HCT116 (cell line): ENCODE measurements around the gene SND1.

Source experiments
- EZH2phosphoT487 ChIP-seq: fragments of 200-600 bp; IDR thresholded peaks from 2 replicates; pipeline ENCODE4 v1.6.1; 2018; ENCODE audit warnings: antibody characterized with exemption, borderline replicate concordance
- ZFX ChIP-seq: fragments of 450-650 bp; IDR thresholded peaks from 2 replicates; pipeline ENCODE4 v1.6.1; 2017
- TF ChIP-seq, protein P1 (sequence below), 3 experiments: fragments of 200-600 bp in 1 of 3; sonication (generic) in 1 of 3; IDR thresholded peaks in 2 of 3; conservative IDR thresholded peaks in 1 of 3; 2 replicates each; pipeline ENCODE4 v1.5.1; 2012 to 2017; ENCODE audit warnings: low read depth in 2 of 3, low read length in 2 of 3, antibody characterized with exemption in 1 of 3, borderline replicate concordance in 1 of 3, control low read depth in 1 of 3, mild to moderate bottlenecking in 1 of 3, mixed read lengths in 1 of 3, mixed run types in 1 of 3, moderate library complexity in 1 of 3; ENCODE audit not compliant: insufficient read depth in 1 of 3
- TF ChIP-seq, protein P2 (sequence below): IDR thresholded peaks from 2 replicates; pipeline ENCODE4 v1.6.1; 2012; ENCODE audit warnings: low read depth
- TF ChIP-seq, protein P3 (sequence below): IDR thresholded peaks from 2 replicates; pipeline ENCODE4 v1.6.1; 2012

DNA sequence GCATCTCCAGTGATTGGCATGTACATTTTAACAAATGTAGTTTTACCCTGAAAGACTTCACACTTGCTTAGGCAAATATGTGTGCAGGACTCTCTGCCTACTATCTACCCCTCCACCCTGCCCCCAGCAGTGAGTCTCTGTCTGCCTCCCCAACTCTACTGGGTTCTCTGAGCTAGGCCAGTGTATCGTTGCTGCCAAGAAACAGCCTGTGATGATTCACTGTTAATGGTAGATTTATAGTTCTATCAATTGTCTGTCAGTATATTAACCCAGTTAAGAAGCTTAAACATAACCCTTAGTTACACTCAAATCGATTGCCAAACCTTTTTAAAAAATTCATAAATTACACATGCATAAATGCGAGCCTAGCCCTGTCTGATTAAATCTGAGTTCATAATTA is 137.0 kb downstream of the SND1 start:
- TF ChIP-seq, protein P1, sequence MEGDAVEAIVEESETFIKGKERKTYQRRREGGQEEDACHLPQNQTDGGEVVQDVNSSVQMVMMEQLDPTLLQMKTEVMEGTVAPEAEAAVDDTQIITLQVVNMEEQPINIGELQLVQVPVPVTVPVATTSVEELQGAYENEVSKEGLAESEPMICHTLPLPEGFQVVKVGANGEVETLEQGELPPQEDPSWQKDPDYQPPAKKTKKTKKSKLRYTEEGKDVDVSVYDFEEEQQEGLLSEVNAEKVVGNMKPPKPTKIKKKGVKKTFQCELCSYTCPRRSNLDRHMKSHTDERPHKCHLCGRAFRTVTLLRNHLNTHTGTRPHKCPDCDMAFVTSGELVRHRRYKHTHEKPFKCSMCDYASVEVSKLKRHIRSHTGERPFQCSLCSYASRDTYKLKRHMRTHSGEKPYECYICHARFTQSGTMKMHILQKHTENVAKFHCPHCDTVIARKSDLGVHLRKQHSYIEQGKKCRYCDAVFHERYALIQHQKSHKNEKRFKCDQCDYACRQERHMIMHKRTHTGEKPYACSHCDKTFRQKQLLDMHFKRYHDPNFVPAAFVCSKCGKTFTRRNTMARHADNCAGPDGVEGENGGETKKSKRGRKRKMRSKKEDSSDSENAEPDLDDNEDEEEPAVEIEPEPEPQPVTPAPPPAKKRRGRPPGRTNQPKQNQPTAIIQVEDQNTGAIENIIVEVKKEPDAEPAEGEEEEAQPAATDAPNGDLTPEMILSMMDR (IDR thresholded peaks at IDR 0.05 in 2 of 3, conservative IDR thresholded peaks at IDR 0.05 in 1 of 3; ENCODE audit: borderline replicate concordance in 1 of 3, insufficient read depth in 1 of 3, low read depth in 2 of 3, low read length in 2 of 3) = no peak
- TF ChIP-seq, protein P2, sequence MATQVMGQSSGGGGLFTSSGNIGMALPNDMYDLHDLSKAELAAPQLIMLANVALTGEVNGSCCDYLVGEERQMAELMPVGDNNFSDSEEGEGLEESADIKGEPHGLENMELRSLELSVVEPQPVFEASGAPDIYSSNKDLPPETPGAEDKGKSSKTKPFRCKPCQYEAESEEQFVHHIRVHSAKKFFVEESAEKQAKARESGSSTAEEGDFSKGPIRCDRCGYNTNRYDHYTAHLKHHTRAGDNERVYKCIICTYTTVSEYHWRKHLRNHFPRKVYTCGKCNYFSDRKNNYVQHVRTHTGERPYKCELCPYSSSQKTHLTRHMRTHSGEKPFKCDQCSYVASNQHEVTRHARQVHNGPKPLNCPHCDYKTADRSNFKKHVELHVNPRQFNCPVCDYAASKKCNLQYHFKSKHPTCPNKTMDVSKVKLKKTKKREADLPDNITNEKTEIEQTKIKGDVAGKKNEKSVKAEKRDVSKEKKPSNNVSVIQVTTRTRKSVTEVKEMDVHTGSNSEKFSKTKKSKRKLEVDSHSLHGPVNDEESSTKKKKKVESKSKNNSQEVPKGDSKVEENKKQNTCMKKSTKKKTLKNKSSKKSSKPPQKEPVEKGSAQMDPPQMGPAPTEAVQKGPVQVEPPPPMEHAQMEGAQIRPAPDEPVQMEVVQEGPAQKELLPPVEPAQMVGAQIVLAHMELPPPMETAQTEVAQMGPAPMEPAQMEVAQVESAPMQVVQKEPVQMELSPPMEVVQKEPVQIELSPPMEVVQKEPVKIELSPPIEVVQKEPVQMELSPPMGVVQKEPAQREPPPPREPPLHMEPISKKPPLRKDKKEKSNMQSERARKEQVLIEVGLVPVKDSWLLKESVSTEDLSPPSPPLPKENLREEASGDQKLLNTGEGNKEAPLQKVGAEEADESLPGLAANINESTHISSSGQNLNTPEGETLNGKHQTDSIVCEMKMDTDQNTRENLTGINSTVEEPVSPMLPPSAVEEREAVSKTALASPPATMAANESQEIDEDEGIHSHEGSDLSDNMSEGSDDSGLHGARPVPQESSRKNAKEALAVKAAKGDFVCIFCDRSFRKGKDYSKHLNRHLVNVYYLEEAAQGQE = no peak
- TF ChIP-seq EZH2phosphoT487 (no peak), ZFX (no peak)
- TF ChIP-seq, protein P3, sequence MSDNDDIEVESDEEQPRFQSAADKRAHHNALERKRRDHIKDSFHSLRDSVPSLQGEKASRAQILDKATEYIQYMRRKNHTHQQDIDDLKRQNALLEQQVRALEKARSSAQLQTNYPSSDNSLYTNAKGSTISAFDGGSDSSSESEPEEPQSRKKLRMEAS = no peak
